ENCODE measurements around the gene FBXL16.

FBXL16 gene

GRCh38 chr16:645852-646678 is 59.5 kb downstream of the FBXL16 start:
- DNase-seq (ENCODE audit: low read depth in 2 of 2, low spot score in 1 of 2) = no peak

GRCh38 chr16:644556-644955 is 61.0 kb downstream of the FBXL16 start:
- DNase-seq (ENCODE audit: low read depth in 2 of 2, low spot score in 1 of 2) = no peak

GRCh38 chr16:643050-643368 is 62.6 kb downstream of the FBXL16 start:
- DNase-seq (ENCODE audit: low read depth in 2 of 2, low spot score in 1 of 2) = no peak

Measured in stimulated activated CD8-positive, alpha-beta memory T cell treated with anti-CD3 and anti-CD28 coated beads, Interleukin-4, amount 100 ng/mL, for 1 hour (primary cell).